ENCODE data around the gene CCDC110. TPM values are rescaled to one million over a fixed set of nuclear protein-coding genes. Genes with fewer than 3 reads are reported as not detected.

Gene CCDC110
- total RNA-seq, 3 donors from 2014 or later: 1.3 to 4.1 (median 1.3) TPM

DNA sequence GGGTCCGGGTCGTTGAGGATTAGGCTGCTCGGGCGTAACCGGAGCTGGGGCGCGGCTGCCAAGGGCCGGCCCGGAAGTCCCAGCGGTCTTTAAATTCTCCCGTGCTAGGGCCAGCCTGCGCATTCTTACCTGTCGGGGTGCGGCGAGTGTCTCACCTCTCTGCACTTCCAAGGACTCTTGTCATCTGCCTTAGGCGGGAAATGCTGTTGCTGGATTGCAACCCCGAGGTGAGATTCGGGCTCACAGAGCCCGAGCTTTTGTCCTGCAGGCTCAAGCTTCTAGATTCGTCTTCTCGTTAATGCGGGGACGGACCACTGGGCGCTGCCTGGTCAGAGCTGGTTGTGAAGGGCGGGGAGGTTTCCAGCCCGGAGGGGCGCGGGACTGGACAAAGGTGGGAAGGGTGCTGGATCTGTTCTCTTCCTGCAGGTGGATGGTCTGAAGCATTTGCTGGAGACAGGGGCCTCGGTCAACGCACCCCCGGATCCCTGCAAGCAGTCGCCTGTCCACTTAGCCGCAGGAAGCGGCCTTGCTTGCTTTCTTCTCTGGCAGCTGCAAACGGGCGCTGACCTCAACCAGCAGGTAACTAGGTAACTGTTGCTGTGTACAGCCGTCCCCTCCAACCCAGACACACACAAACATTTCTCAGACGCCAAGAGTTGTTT, 74.7 kb downstream of the CCDC110 start, which contains the start of gene ANKRD37:
Gene ANKRD37, plus strand, starts transcription at position 118 of the 662 bp plus-strand sequence. Its CDS starts 83 bp downstream, at position 201.
- Histone ChIP-seq H3K9me3 (no peaks in the 10 kb centered on the region), H3K4me1 (no peaks in the 10 kb centered on the region), H3K4me3 (peak within 1 kb of the TSS; percentile 76 to 89 (median 86)), H3K27me3 (no peaks in the 10 kb centered on the region), H3K27ac (peak within 1 kb of the TSS; percentile 99 to 100), H3K36me3 (no peaks in the 10 kb centered on the region)
- DNase-seq (ENCODE audit: low spot score in 2 of 2): peak; percentile 63 to 77
- no peak for TF ChIP-seq POLR2A (IDR thresholded peaks at IDR 0.05)
- TF ChIP-seq POLR2AphosphoS5 (IDR thresholded peaks at IDR 0.05): peak in 1 of 3 donors; percentile 35
- TF ChIP-seq, protein P1, sequence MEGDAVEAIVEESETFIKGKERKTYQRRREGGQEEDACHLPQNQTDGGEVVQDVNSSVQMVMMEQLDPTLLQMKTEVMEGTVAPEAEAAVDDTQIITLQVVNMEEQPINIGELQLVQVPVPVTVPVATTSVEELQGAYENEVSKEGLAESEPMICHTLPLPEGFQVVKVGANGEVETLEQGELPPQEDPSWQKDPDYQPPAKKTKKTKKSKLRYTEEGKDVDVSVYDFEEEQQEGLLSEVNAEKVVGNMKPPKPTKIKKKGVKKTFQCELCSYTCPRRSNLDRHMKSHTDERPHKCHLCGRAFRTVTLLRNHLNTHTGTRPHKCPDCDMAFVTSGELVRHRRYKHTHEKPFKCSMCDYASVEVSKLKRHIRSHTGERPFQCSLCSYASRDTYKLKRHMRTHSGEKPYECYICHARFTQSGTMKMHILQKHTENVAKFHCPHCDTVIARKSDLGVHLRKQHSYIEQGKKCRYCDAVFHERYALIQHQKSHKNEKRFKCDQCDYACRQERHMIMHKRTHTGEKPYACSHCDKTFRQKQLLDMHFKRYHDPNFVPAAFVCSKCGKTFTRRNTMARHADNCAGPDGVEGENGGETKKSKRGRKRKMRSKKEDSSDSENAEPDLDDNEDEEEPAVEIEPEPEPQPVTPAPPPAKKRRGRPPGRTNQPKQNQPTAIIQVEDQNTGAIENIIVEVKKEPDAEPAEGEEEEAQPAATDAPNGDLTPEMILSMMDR (IDR thresholded peaks at IDR 0.05): peak in 1 of 3 donors; percentile 50
- intact Hi-C loops (cut with DNase I; ENCODE audit: low total_unique reads): loop anchor here (10.0 kb wide), 1 partner anchor 192 kb away; the partner anchor contains the start of genes CFAP97 and SNX25

DNA sequence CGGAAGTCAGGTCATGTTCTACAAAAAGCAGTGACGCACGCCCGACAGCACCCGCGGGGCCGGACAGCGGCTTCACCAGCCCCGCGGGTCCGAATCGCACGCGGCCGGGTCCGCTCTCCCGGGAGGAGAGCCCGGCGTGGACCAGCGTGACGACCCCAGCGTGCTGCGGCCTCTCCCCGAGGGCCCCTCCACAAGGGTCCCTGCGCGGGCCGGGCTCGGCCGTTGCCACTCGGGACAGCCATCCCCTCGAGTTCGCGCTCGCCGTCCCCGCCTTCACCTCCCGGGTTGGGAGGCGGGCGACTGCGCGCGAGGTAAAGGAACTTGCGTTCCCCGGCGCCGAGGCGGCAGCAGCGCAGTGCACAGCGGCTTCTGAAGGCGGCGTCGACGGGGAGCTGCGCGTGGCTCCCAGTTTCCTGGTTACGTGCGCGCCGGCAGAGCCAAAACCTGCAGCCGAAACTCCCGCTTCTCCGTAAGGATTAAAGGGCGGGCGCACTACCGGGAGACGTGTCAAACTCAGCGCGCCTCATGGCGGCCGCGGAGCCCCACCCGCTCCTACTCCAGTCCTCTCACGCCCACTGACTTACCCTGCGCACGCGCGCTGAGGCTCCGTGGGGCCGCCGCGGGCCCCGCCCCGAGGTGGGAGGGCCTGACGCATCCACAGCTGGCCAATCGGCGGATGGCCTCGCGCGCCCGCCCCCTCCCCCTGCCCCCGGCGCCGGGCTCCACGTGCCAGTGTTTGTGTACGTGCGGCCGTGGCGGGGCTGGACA, 75.4 kb downstream of the CCDC110 start:
- H3K4me3 ChIP-seq: peak overlapping the region; percentile 76 to 89 (median 86)
- H3K9me3 ChIP-seq: no peaks in the 10 kb centered on the region
- intact Hi-C loops (cut with DNase I; ENCODE audit: low total_unique reads): loop anchor here (10.0 kb wide), 1 partner anchor 191 kb away; the partner anchor contains the start of genes CFAP97 and SNX25
- no peaks in the 10 kb centered on the region for H3K36me3 ChIP-seq
- peak overlapping the region; percentile 99 to 100 for H3K27ac ChIP-seq
- H3K4me1 ChIP-seq: no peaks in the 10 kb centered on the region
- no peaks in the 10 kb centered on the region for H3K27me3 ChIP-seq
- peak; percentile 97 to 98 for DNase-seq (ENCODE audit: low spot score in 2 of 2)
- TF ChIP-seq POLR2A (IDR thresholded peaks at IDR 0.05) (peak; percentile 83), POLR2AphosphoS5 (IDR thresholded peaks at IDR 0.05) (peak; percentile 79 to 87 (median 85))
- TF ChIP-seq, protein P1 (IDR thresholded peaks at IDR 0.05): peak in 1 of 3 donors; percentile 29

DNA sequence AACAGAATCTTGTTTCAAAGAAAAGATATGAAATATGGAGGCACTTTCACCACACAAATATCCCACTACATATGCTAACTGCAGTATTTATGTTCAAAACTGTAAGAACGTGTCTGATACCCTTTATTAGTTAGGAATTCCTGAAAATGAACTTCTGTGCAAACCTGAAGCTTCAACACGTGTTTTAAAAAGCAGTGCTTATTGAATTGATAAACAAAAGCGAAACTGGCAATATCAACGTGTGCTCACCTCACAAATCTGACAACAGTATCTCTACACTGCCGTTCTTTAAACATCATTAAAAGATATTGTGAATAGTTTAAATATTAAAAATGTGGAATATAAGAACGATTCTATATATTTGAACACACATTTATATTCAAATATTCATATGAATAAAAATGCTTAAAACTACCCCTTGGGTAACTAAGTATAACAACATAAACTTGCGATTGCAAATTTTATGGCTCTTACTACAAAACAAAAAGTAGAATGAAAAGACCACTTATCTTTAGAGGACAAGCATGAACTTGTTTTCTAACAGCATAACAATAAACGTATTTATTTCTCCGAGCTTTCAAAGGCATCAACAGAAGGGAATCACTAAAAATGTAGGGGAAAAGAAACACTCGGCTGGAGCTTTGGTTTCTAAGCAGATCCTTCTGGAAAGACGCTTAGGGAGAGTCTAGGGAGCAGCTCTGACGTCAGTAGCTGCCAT, 76.1 kb downstream of the CCDC110 start, which contains the start of gene LRP2BP:
Gene LRP2BP, minus strand, starts transcription at position 687 of the 718 bp plus-strand sequence. CDS start 17,738 bp downstream, outside the sequence.
- peak within 1 kb of the TSS; percentile 76 to 89 (median 86) for H3K4me3 ChIP-seq
- no peaks in the 10 kb centered on the region for H3K9me3 ChIP-seq
- H3K36me3 ChIP-seq: no peaks in the 10 kb centered on the region
- H3K4me1 ChIP-seq: no peaks in the 10 kb centered on the region
- intact Hi-C loops (cut with DNase I; ENCODE audit: low total_unique reads): loop anchor here (10.0 kb wide), 1 partner anchor 191 kb away; the partner anchor contains the start of genes CFAP97 and SNX25
- H3K27me3 ChIP-seq: no peaks in the 10 kb centered on the region
- DNase-seq (ENCODE audit: low spot score in 2 of 2): no peak
- H3K27ac ChIP-seq: peak within 1 kb of the TSS; percentile 99 to 100
- TF ChIP-seq POLR2AphosphoS5 (IDR thresholded peaks at IDR 0.05): no peak
- TF ChIP-seq, protein P1 (IDR thresholded peaks at IDR 0.05): no peak
- TF ChIP-seq POLR2A (IDR thresholded peaks at IDR 0.05): no peak

Other genes starting within 250 kb of the CCDC110 start
- gene LRP2BP, start 75.8 kb downstream of the CCDC110 start, total RNA-seq: 1 to 10 TPM in 2 of 3 donors, under 1 TPM in 1; 0.96 to 2.3 (median 1.6) TPM
- gene ANKRD37, start 74.9 kb downstream of the CCDC110 start, total RNA-seq: 10 to 100 TPM in 2 of 3 donors, 1 to 10 TPM in 1; 9.0 to 15.5 (median 10.2) TPM
- 10 to 100 TPM; 20.6 to 48.3 (median 37.9) TPM for gene UFSP2, start 45.8 kb downstream of the CCDC110 start, total RNA-seq
- 100 to 1,000 TPM in 2 of 3 donors, 10 to 100 TPM in 1; 25.3 to 181 (median 175) TPM for gene PDLIM3, start 63.8 kb upstream of the CCDC110 start, total RNA-seq